OCI-LY3 (cell line): ENCODE measurements around the gene HBE1.
"Not testable (repeated sequence)": the region's sequence is repeated elsewhere in the genome, so short reads cannot be mapped to it uniquely, and the experiment has no call there.

Experiments
- H2AFZ ChIP-seq: fragments of 200-600, 300-600 bp; shearing (Covaris generic); 2 replicates; pipeline ENCODE4 v1.6.0; 2014; ENCODE audit warnings: antibody characterized with exemption, low read depth, low read length
- H3K27ac ChIP-seq: fragments of 200-600, 300-600 bp; sonication (generic); 2 replicates; pipeline ENCODE4 v1.5.1; 2014; ENCODE audit warnings: mild to moderate bottlenecking, low read length, moderate library complexity, mixed read lengths
- H3K27me3 ChIP-seq: fragments of 200-600, 300-600 bp; sonication (generic); 2 replicates; pipeline ENCODE4 v1.6.1; 2014; ENCODE audit warnings: low read depth, low read length, mixed read lengths
- H3K36me3 ChIP-seq: fragments of 200-600, 300-600 bp; sonication (generic); replicated peaks from 2 replicates; pipeline ENCODE3; 2014; ENCODE audit warnings: low read depth, low read length, mixed read lengths
- H3K4me1 ChIP-seq: fragments of 300-600, 200-600 bp; sonication (generic); 2 replicates; pipeline ENCODE4 v1.6.1; 2014; ENCODE audit warnings: low read length, mixed read lengths
- H3K4me2 ChIP-seq: fragments of 200-600, 300-600 bp; sonication (generic); 2 replicates; pipeline ENCODE4 v1.6.1; 2014; ENCODE audit warnings: low read length, mixed read lengths
- H3K4me3 ChIP-seq: fragments of 300-600, 200-600 bp; sonication (generic); 2 replicates; pipeline ENCODE4 v1.5.1; 2014; ENCODE audit warnings: antibody characterized with exemption, mild to moderate bottlenecking, low read length, moderate library complexity
- H3K79me2 ChIP-seq: fragments of 300-600, 200-600 bp; shearing (Covaris generic); 2 replicates; pipeline ENCODE4 v1.6.1; 2014; ENCODE audit warnings: mild to moderate bottlenecking, low read length, mixed read lengths
- H3K9ac ChIP-seq: fragments of 300-600, 200-600 bp; shearing (Covaris generic); 2 replicates; pipeline ENCODE4 v1.6.0; 2014; ENCODE audit warnings: mild to moderate bottlenecking, low read length, moderate library complexity
- H3K9me3 ChIP-seq: fragments of 200-600, 300-600 bp; shearing (Covaris generic); 2 replicates; pipeline ENCODE4 v1.6.1; 2014; ENCODE audit warnings: low read length, mixed read lengths; ENCODE audit not compliant: insufficient read depth
- H4K20me1 ChIP-seq: fragments of 200-600, 300-600 bp; sonication (generic); 2 replicates; pipeline ENCODE4 v1.6.1; 2016; ENCODE audit warnings: low read length, mixed read lengths; ENCODE audit not compliant: insufficient read depth
- EZH2phosphoT487 ChIP-seq: fragments of 200-600 bp; shearing (Covaris generic); IDR thresholded peaks from 2 replicates; pipeline ENCODE4 v1.6.1; 2018; ENCODE audit warnings: antibody characterized with exemption, mixed run types, low read depth
- TF ChIP-seq, protein P1 (sequence below): fragments of 200-600, 300-600 bp; sonication (generic); IDR thresholded peaks from 2 replicates; pipeline ENCODE4 v1.5.1; 2014; ENCODE audit warnings: antibody characterized with exemption, low read length, low read depth

The HBE1 gene

DNA sequence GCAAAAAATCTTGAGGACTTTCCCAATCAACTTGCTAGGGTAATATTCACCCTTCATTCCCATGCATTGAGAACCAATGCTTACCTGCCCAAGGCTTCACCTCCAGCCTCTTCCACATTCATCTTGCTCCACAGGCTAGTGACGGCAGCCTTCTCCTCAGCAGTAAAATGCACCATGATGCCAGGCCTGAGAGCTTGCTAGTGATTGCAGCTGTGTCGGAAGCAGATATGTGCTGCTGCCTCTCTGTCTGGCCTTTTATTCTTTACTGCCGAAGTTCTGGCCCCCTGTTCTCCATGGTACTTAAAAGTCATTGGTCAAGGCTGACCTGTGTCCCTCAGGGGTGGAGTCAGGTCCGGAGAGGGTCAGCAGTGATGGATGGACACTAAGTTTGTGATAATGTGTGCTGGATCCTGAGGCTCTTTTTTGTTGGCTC, at the start of gene HBE1:
Gene HBE1 (minus strand): TSS at position 231 of the 433 bp plus-strand sequence. CDS start 55 bp downstream, at position 176.
- TF ChIP-seq, protein P1, sequence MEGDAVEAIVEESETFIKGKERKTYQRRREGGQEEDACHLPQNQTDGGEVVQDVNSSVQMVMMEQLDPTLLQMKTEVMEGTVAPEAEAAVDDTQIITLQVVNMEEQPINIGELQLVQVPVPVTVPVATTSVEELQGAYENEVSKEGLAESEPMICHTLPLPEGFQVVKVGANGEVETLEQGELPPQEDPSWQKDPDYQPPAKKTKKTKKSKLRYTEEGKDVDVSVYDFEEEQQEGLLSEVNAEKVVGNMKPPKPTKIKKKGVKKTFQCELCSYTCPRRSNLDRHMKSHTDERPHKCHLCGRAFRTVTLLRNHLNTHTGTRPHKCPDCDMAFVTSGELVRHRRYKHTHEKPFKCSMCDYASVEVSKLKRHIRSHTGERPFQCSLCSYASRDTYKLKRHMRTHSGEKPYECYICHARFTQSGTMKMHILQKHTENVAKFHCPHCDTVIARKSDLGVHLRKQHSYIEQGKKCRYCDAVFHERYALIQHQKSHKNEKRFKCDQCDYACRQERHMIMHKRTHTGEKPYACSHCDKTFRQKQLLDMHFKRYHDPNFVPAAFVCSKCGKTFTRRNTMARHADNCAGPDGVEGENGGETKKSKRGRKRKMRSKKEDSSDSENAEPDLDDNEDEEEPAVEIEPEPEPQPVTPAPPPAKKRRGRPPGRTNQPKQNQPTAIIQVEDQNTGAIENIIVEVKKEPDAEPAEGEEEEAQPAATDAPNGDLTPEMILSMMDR: no peak
- TF ChIP-seq EZH2phosphoT487: no peak
- H2AFZ ChIP-seq: no peak within 1 kb of the TSS

DNA sequence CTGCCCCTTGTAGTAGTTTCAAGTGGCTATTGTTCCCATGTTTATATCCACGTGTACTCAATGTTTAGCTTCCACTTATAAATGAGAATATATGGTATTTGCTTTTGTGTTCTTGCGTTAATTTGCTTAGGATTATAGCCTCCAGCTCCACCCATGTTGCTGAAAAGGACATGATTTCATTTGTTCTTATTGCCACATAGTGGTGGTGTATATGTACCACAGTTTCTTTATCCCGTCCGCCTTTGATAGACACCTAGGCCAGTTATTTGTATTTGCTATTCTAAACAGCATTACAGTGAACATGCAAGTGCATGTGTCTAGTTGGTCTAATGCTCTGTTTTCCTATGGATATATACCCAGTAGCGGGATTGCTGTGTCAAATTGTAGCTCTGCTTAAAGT, 47.5 kb upstream of the HBE1 start:
- Histone ChIP-seq H2AFZ (no peak overlapping the region), H3K27ac (no peak overlapping the region), H3K4me3 (no peak overlapping the region), H3K9me3 (no peaks in the 10 kb centered on the region), H4K20me1 (no peaks in the 10 kb centered on the region), H3K79me2 (no peaks in the 10 kb centered on the region), H3K4me2 (no peak overlapping the region), H3K4me1 (no peaks in the 10 kb centered on the region), H3K36me3 (no peaks in the 10 kb centered on the region), H3K9ac (no peak overlapping the region), H3K27me3 (no peaks in the 10 kb centered on the region)
- TF ChIP-seq EZH2phosphoT487: no peak
- TF ChIP-seq, protein P1: no peak

More for the DNA sequence above, at the start of gene HBE1:
- Histone ChIP-seq H3K4me3 (no peak within 1 kb of the TSS), H4K20me1 (no peaks in the 10 kb centered on the region), H3K9ac (no peak within 1 kb of the TSS), H3K36me3 (no peaks in the 10 kb centered on the region), H3K79me2 (no peaks in the 10 kb centered on the region), H3K4me2 (no peak within 1 kb of the TSS), H3K4me1 (no peaks in the 10 kb centered on the region), H3K9me3 (no peaks in the 10 kb centered on the region), H3K27me3 (no peaks in the 10 kb centered on the region; the same call in 1 of the 2 replicates), H3K27ac (no peak within 1 kb of the TSS)

GRCh38 chr11:5313326-5314023, 43.7 kb upstream of the HBE1 start:
- H3K4me3 ChIP-seq, H4K20me1 ChIP-seq, H3K9me3 ChIP-seq, H3K4me1 ChIP-seq, H3K36me3 ChIP-seq, H3K79me2 ChIP-seq, H3K27me3 ChIP-seq, H2AFZ ChIP-seq, H3K27ac ChIP-seq, H3K4me2 ChIP-seq, H3K9ac ChIP-seq: not testable (repeated sequence)

DNA sequence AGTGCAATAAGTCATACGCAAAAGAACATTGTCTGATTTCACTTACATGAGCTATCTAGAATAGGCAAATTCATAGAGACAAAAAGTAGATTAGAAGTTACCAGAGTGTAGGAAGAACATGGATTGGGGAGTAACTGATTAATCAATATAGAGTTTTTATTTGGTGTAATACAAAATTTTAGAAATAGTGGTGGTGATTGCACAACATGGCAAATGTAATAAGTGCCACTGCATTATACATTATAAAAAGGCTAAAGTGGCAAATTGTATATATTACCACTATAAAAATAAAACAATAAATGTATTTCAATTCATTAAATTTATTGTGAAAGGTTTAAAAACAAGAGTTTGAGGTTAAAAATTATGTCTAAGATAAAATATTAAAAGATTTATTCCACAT, 40.7 kb upstream of the HBE1 start:
- H3K9ac ChIP-seq: no peak overlapping the region
- H3K4me3 ChIP-seq: no peak overlapping the region
- no peaks in the 10 kb centered on the region for H3K4me1 ChIP-seq
- H3K9me3 ChIP-seq: no peaks in the 10 kb centered on the region
- H3K79me2 ChIP-seq: no peaks in the 10 kb centered on the region
- H3K27ac ChIP-seq: no peak overlapping the region
- H2AFZ ChIP-seq: no peak overlapping the region
- H3K4me2 ChIP-seq: no peak overlapping the region
- H3K36me3 ChIP-seq: no peaks in the 10 kb centered on the region
- H3K27me3 ChIP-seq: no peaks in the 10 kb centered on the region
- no peak for TF ChIP-seq EZH2phosphoT487
- TF ChIP-seq, protein P1: no peak
- no peaks in the 10 kb centered on the region for H4K20me1 ChIP-seq
